Left renal pelvis (tissue), 4 donors: ENCODE data around the gene FNDC5. TPM values are rescaled to one million over a fixed set of nuclear protein-coding genes. Genes with fewer than 3 reads are reported as not detected.

ENCODE experiments used
- DNase-seq, 4 donors: peaks; one replicate each; pipeline ENCODE4 v3.0.0-alpha.2; 2013; ENCODE audit warnings: low read depth in 4 of 4, low spot score in 3 of 4
- polyA plus RNA-seq, 4 donors: library from polyadenylated mRNA; unstranded; fragments of 120-200 nt; gene quantifications; one replicate each; pipeline ENCODE4 v1.2.1, GENCODE V29; 2013; ENCODE audit not compliant: insufficient read length in 4 of 4

The FNDC5 gene
- polyA plus RNA-seq, 4 donors = 44.6 to 94.3 (median 60.2) TPM

GRCh38 chr1:32817815-32818786 lies 52.6 kb downstream of the FNDC5 start:
- DNase-seq = peak; percentile 59 to 81 (median 67)

GRCh38 chr1:32817159-32817814 lies 53.4 kb downstream of the FNDC5 start, which contains the start of the genes S100PBP and YARS1:
TSS of gene S100PBP (plus strand) at chr1:32817653. CDS start at chr1:32826100, 8,447 bp downstream.
TSS of gene YARS1 (minus strand) at chr1:32817358. CDS start at chr1:32817244, 114 bp downstream.
- peak; percentile 95 to 96 (median 96) for DNase-seq

GRCh38 chr1:32816676-32817158 lies 54.0 kb downstream of the FNDC5 start:
- peak in 3 of 4 donors; percentile 3 to 5 (median 4) for DNase-seq

- no peak for DNase-seq
Measured at GRCh38 chr1:32813941-32814739, 56.6 kb downstream of the FNDC5 start.

Other genes starting within 250 kb of the FNDC5 start
- 10 to 100 TPM; 22.2 to 42.0 (median 37.4) TPM for gene ZBTB8OS, start 220.4 kb downstream of the FNDC5 start, polyA plus RNA-seq
- 100 to 1,000 TPM; 231 to 380 (median 338) TPM for gene RBBP4, start 219.7 kb downstream of the FNDC5 start, polyA plus RNA-seq
- gene SYNC, start 168.1 kb downstream of the FNDC5 start, polyA plus RNA-seq = 1 to 10 TPM; 1.6 to 6.2 (median 2.2) TPM
- 10 to 100 TPM; 53.6 to 69.5 (median 59.9) TPM for gene YARS1, start 53.6 kb downstream of the FNDC5 start, polyA plus RNA-seq
- 10 to 100 TPM; 33.5 to 47.6 (median 37.9) TPM for gene S100PBP, start 53.3 kb downstream of the FNDC5 start, polyA plus RNA-seq
- 1 to 10 TPM in 2 of 4 donors, under 1 TPM in 2; 0.56 to 1.4 (median 1.0) TPM for gene HPCA, start 15.6 kb upstream of the FNDC5 start, polyA plus RNA-seq
- gene TMEM54, start 30.5 kb upstream of the FNDC5 start, polyA plus RNA-seq = 10 to 100 TPM in 2 of 4 donors, 1 to 10 TPM in 2; 8.7 to 17.9 (median 11.1) TPM
- gene RNF19B, start 93.9 kb upstream of the FNDC5 start, polyA plus RNA-seq = 10 to 100 TPM; 15.4 to 18.0 (median 16.6) TPM
- 100 to 1,000 TPM; 133 to 230 (median 201) TPM for gene AK2, start 166.0 kb upstream of the FNDC5 start, polyA plus RNA-seq
- 1 to 10 TPM; 5.9 to 9.4 (median 7.8) TPM for gene AZIN2, start 210.2 kb upstream of the FNDC5 start, polyA plus RNA-seq